ENCODE measurements around the gene GDPD4.

GDPD4 gene

GRCh38 chr11:77175869-77176539, 125.5 kb downstream of the GDPD4 start:
- TF ChIP-seq CTCF (IDR thresholded peaks at IDR 0.05; ENCODE audit: extremely low read depth, missing control alignments): no peak
- peak; percentile 61 for DNase-seq (ENCODE audit: low spot score)

GRCh38 chr11:77175021-77175842, 126.3 kb downstream of the GDPD4 start:
- no peak for TF ChIP-seq CTCF (IDR thresholded peaks at IDR 0.05; ENCODE audit: extremely low read depth, missing control alignments)
- DNase-seq (ENCODE audit: low spot score): no peak

- DNase-seq (ENCODE audit: low spot score): no peak
- TF ChIP-seq CTCF (IDR thresholded peaks at IDR 0.05; ENCODE audit: extremely low read depth, missing control alignments): no peak
These were observed 126.9 kb downstream of the GDPD4 start for GRCh38 chr11:77174559-77174958.

GRCh38 chr11:77173494-77173893, 128.0 kb downstream of the GDPD4 start:
- DNase-seq (ENCODE audit: low spot score): no peak
- no peak for TF ChIP-seq CTCF (IDR thresholded peaks at IDR 0.05; ENCODE audit: extremely low read depth, missing control alignments)

- DNase-seq (ENCODE audit: low spot score): no peak
- no peak for TF ChIP-seq CTCF (IDR thresholded peaks at IDR 0.05; ENCODE audit: extremely low read depth, missing control alignments)
These were observed 128.9 kb downstream of the GDPD4 start for GRCh38 chr11:77172666-77172982.

- no peak for DNase-seq (ENCODE audit: low spot score)
- no peak for TF ChIP-seq CTCF (IDR thresholded peaks at IDR 0.05; ENCODE audit: extremely low read depth, missing control alignments)
These were observed 129.4 kb downstream of the GDPD4 start for GRCh38 chr11:77171885-77172665.

GRCh38 chr11:77171254-77171653, 130.2 kb downstream of the GDPD4 start:
- DNase-seq (ENCODE audit: low spot score): no peak
- no peak for TF ChIP-seq CTCF (IDR thresholded peaks at IDR 0.05; ENCODE audit: extremely low read depth, missing control alignments)
